Right forelimb (tissue), 1 donor: Measurements from ENCODE around the gene LIPE.

ENCODE experiments used
- DNase-seq: peaks from one replicate; pipeline ENCODE4 v3.0.0-alpha.2; 2018

The LIPE gene

DNA sequence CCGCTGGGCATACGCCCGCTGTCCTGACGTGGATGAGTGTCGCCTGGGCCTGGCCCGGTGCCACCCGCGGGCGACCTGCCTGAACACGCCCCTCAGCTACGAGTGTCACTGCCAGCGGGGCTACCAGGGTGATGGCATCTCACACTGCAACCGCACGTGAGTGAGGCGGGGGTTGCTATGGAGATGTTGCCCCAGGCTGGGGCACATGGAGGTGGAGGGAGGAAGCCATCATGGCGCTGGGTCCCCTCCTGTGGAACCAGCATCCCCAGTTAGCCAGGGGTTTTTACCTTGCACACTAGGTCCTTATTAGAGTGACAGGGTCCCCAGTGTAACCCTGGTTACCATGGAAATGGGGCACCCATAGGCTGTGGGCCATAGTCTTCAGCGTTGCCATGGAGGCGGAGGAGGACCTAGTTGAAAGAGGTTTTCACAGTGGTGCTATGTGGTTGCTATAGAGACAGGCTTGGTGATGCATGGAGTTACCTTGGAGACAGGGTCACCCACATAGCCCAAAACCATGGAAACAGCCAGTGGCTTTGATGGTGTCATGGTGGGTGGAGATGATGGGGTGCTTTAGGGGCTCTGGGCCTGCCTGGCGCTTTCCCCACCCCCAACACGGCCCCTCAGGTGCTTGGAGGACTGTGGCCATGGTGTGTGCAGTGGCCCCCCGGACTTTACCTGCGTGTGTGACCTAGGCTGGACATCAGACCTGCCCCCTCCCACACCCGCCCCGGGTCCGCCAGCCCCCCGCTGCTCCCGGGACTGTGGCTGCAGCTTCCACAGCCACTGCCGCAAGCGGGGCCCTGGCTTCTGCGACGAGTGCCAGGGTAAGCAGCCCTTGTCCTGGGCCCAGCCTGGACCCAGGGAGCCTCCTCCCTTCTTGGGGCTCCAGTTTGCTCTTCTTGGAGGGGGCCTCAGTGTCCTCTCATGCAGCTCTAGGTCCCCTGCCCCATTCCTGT is 74.6 kb downstream of the LIPE start:
- DNase-seq, result no peak
